GM12864 (cell line): ENCODE data around the gene GRIA1.

Source experiments
- DNase-seq: peaks from one replicate; pipeline ENCODE4 v3.0.0-alpha.2; 2011; ENCODE audit warnings: low read depth
- H3K4me3 ChIP-seq: 2 replicates; pipeline ENCODE4 v1.5.1; 2011; ENCODE audit warnings: mild to moderate bottlenecking, low read depth, low read length, control low read depth
- TF ChIP-seq, protein P1 (sequence below): IDR thresholded peaks from 2 replicates; pipeline ENCODE4 v1.5.1; 2011; ENCODE audit warnings: low read depth, mild to moderate bottlenecking, moderate library complexity, low read length, control low read depth, inconsistent platforms; ENCODE audit errors: missing control alignments

Gene GRIA1

DNA sequence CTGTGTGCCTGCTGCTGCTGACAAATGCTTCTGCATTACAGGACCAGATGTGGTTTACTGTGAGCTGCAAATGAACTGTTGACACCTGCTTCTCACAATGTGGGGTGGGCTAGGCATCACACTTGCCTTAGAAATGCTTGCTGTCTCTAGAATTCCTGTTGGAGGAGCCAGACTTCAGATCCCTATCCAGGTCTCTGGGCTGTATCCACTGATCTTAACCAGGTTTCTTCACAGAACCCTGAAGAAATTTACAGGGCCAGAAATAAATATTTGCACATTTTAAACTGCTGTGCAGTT lies 292.8 kb downstream of the GRIA1 start:
- TF ChIP-seq, protein P1, sequence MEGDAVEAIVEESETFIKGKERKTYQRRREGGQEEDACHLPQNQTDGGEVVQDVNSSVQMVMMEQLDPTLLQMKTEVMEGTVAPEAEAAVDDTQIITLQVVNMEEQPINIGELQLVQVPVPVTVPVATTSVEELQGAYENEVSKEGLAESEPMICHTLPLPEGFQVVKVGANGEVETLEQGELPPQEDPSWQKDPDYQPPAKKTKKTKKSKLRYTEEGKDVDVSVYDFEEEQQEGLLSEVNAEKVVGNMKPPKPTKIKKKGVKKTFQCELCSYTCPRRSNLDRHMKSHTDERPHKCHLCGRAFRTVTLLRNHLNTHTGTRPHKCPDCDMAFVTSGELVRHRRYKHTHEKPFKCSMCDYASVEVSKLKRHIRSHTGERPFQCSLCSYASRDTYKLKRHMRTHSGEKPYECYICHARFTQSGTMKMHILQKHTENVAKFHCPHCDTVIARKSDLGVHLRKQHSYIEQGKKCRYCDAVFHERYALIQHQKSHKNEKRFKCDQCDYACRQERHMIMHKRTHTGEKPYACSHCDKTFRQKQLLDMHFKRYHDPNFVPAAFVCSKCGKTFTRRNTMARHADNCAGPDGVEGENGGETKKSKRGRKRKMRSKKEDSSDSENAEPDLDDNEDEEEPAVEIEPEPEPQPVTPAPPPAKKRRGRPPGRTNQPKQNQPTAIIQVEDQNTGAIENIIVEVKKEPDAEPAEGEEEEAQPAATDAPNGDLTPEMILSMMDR: no peak
- no peak overlapping the region for H3K4me3 ChIP-seq
- DNase-seq: no peak

DNA sequence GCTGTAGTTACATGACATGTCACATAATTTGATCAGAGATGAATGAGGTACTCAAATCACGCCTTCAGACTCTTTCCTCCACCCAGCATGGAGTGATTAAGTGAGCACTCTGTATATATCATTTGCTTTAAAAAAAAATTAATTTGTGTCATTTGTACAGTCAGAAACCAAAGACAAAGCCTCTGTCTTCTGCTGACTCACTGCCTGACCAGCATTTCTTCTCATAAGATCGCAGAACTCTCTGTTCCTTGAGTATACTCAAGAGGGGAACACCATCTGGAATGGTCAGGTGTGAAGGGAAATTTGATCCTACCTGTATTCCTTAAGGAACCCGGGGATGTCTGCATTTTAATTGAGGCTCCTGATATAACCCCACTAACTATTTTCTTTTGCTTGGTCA lies 293.8 kb downstream of the GRIA1 start:
- TF ChIP-seq, protein P1: no peak
- no peak for DNase-seq
- no peak overlapping the region for H3K4me3 ChIP-seq

DNA sequence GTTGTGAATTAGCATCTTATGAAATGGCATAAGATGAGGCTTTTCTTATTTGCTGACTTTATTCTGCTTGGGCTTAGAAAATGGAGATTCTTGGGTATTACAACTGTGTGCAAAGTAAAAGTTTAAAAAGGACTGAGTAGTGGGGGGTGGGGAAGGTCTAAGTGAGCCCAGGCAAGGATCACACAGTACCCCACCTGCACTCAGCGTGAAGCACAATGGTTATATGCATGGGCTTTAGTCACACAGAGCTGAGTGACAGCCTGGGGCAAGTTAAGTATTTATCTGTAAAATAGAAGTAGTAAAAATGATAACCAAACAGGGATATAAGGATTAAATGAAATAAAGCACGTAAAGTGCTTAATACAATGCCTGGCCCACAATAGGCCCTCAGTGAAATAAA lies 300.9 kb downstream of the GRIA1 start:
- no peak overlapping the region for H3K4me3 ChIP-seq
- TF ChIP-seq, protein P1: no peak
- DNase-seq: no peak

DNA sequence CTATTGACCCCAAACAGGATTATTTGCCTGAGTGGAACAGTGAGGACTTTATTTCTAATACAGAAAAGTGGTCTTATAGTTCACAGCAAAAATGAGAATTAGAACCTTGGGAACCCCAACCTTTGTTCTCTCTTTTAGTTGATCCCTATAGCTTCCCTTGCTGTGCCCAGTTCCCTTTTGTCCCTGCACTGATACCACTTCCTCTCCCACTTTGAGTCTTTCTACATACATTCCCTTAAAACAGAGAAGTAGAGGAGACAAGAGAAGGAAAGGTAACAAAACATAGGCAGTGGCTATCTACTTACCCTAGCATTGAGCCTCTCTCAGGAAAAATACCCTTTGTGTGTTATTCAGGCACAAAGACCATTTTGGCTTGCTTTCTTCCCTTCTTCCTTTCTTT lies 301.8 kb downstream of the GRIA1 start:
- DNase-seq: no peak
- TF ChIP-seq, protein P1: no peak
- H3K4me3 ChIP-seq: no peak overlapping the region

DNA sequence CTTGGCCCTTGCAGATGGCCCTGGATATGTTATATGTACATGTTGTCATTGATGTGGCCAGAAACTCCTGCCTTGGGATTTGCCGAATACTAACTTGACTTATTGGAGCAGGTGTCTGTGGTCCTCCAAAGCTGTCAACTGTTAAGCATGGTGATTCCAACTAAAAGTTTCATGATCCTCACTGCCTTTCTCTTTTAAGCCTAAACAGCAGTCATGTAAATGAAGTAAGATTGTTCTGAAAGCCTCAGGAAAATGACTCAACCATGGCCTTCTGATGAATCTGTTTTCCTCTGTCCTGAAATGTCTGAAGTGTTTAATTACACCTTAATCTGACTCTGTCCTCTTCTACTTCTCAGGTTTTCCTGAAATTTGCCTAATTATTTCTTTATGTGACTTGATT lies 303.2 kb downstream of the GRIA1 start:
- TF ChIP-seq, protein P1: no peak

DNA sequence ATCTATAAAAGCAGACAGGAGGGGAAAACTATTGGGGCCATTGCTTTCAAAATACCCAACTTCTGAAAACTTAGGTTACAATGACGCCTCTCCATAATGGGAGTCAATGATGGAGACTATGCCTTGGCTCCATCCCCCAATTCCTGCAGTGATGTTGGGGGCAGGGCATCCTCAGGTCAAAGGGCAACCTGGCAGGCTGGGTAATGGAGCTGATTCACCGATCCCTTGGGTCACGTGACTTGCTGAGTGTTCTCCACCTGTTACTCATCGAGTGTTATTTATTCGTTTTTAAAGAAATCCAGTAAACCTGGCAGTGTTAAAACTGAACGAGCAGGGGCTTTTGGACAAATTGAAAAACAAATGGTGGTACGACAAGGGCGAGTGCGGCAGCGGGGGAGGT lies 303.9 kb downstream of the GRIA1 start:
- no peak for DNase-seq
- TF ChIP-seq, protein P1: no peak
- H3K4me3 ChIP-seq: no peak overlapping the region

More for the DNA sequence above, 303.2 kb downstream of the GRIA1 start:
- no peak for DNase-seq
- H3K4me3 ChIP-seq: no peak overlapping the region

DNA sequence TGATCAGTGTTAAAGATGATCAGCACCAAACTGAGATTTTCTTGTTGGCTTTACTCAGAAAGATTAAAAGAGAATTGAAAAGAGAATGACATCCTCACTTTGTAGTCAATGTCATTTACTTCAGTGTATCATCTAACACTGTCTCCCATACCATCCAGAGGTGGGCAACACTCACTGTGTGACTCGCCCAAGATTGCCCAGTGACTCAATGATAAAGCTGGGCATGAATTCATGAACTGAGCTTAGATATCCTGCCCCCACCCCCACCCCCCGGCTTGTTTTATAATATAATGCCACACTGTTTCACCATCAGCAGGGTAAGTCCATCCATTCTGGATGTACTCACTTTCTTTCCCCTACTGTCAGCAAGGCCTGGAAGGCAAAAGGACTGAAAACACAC lies 306.1 kb downstream of the GRIA1 start:
- DNase-seq: no peak
- no peak overlapping the region for H3K4me3 ChIP-seq
- TF ChIP-seq, protein P1: no peak
